Uterus (tissue), 4 donors: ENCODE data around the gene MILR1. TPM values are rescaled to one million over a fixed set of nuclear protein-coding genes. Genes with fewer than 3 reads are reported as not detected.

Experiments
- DNase-seq, 2 donors: peaks; one replicate each; pipeline ENCODE4 v3.0.0-alpha.2; 2019 to 2020
- H3K27ac ChIP-seq, 2 donors: fragments of 200-600 bp; sonication (generic); 1 replicate in 1 of 2; 2 replicates in 1 of 2; pipeline ENCODE4 v1.5.1; 2016 to 2018
- H3K27me3 ChIP-seq, 2 donors: fragments of 200-600 bp; sonication (generic); one replicate each; pipeline ENCODE4 v1.5.1; 2018 to 2019; ENCODE audit warnings: control low read depth in 1 of 2
- H3K36me3 ChIP-seq, 2 donors: fragments of 200-600 bp; sonication (generic); one replicate each; pipeline ENCODE4 v1.5.1; 2019; ENCODE audit warnings: control low read depth in 1 of 2
- H3K4me1 ChIP-seq, 2 donors: fragments of 200-600 bp; sonication (generic); one replicate each; pipeline ENCODE4 v1.5.1; 2018 to 2019; ENCODE audit warnings: control low read depth in 1 of 2
- H3K4me3 ChIP-seq, 2 donors: fragments of 200-600 bp; sonication (generic); 1 replicate in 1 of 2; 2 replicates in 1 of 2; pipeline ENCODE4 v1.5.1; 2018 to 2019; ENCODE audit warnings: mild to moderate bottlenecking in 1 of 2
- H3K9me3 ChIP-seq, 2 donors: fragments of 200-600 bp; sonication (generic); one replicate each; pipeline ENCODE4 v1.5.1; 2019; ENCODE audit warnings: control low read depth in 1 of 2
- POLR2A ChIP-seq, 2 donors: fragments of 450-650 bp; IDR thresholded peaks; one replicate each; pipeline ENCODE4 v1.6.1; 2016; ENCODE audit warnings: antibody characterized with exemption in 2 of 2, mild to moderate bottlenecking in 1 of 2, moderate library complexity in 1 of 2
- intact Hi-C: fragments of 100-400 bp; cut with DNase I; formaldehyde crosslinking; loops from one replicate; pipeline ENCODE4 v1.15.1; 2023; ENCODE audit warnings: low total_unique reads
- total RNA-seq, 4 donors: library from RNA; depleted of rRNA in 3 of 4; stranded (reverse); fragments of >200 nt in 3 of 4; gene quantifications; one replicate each; pipeline versions ENCODE4 v1.1.0 to v1.2.4, GENCODE V29; 2014 to 2023
- TF ChIP-seq, protein P1 (sequence below), 4 experiments: fragments of 200-600 bp in 2 of 4; fragments of 450-650 bp in 2 of 4; sonication (generic) in 2 of 4; IDR thresholded peaks; one replicate each; pipeline ENCODE4 v1.5.1; 2016 to 2019; ENCODE audit warnings: antibody characterized with exemption in 4 of 4, mild to moderate bottlenecking in 2 of 4, moderate library complexity in 1 of 4
- donor health status: DM: yes; HTN: yes; CAD: no.

MILR1 gene
- total RNA-seq, 4 donors from 2014 or later, result 0.59 to 9.5 (median 3.8) TPM

GRCh38 chr17:64470625-64471024, 21.7 kb downstream of the MILR1 start:
- H3K4me3 ChIP-seq, result no peak overlapping the region
- no peak for DNase-seq
- no peaks in the 10 kb centered on the region for H3K9me3 ChIP-seq
- no peaks in the 10 kb centered on the region for H3K27me3 ChIP-seq
- intact Hi-C loops, result no loop called here
- TF ChIP-seq POLR2A (IDR thresholded peaks at IDR 0.05), result no peak
- H3K36me3 ChIP-seq, result no peaks in the 10 kb centered on the region
- H3K4me1 ChIP-seq, result no peaks in the 10 kb centered on the region
- H3K27ac ChIP-seq, result no peak overlapping the region

DNA sequence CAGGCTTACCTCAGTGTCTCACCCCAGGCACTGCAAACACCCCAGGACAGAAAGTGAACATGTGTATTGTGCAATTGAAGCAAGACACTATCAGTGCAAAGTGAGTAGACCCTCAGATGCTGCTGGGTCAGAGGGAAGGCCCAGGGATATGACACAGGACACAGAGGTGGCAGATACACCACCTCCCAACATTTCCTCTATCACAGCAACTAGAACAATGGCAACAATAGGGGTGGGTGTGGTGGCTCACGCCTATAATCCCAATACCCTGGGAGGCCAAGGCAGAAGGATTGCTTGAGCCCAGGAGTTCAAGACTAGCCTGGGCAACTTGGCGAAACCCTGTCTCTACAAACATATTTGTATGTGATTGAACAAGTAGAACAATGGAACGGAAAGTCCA, 22.5 kb downstream of the MILR1 start:
- H3K36me3 ChIP-seq, result no peaks in the 10 kb centered on the region
- no peaks in the 10 kb centered on the region for H3K4me1 ChIP-seq
- H3K27me3 ChIP-seq, result no peaks in the 10 kb centered on the region
- DNase-seq, result no peak
- no peak overlapping the region for H3K27ac ChIP-seq
- TF ChIP-seq, protein P1, sequence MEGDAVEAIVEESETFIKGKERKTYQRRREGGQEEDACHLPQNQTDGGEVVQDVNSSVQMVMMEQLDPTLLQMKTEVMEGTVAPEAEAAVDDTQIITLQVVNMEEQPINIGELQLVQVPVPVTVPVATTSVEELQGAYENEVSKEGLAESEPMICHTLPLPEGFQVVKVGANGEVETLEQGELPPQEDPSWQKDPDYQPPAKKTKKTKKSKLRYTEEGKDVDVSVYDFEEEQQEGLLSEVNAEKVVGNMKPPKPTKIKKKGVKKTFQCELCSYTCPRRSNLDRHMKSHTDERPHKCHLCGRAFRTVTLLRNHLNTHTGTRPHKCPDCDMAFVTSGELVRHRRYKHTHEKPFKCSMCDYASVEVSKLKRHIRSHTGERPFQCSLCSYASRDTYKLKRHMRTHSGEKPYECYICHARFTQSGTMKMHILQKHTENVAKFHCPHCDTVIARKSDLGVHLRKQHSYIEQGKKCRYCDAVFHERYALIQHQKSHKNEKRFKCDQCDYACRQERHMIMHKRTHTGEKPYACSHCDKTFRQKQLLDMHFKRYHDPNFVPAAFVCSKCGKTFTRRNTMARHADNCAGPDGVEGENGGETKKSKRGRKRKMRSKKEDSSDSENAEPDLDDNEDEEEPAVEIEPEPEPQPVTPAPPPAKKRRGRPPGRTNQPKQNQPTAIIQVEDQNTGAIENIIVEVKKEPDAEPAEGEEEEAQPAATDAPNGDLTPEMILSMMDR (IDR thresholded peaks at IDR 0.05), result no peak
- no peak for TF ChIP-seq POLR2A (IDR thresholded peaks at IDR 0.05)
- no peaks in the 10 kb centered on the region for H3K9me3 ChIP-seq
- intact Hi-C loops, result no loop called here
- H3K4me3 ChIP-seq, result no peak overlapping the region

DNA sequence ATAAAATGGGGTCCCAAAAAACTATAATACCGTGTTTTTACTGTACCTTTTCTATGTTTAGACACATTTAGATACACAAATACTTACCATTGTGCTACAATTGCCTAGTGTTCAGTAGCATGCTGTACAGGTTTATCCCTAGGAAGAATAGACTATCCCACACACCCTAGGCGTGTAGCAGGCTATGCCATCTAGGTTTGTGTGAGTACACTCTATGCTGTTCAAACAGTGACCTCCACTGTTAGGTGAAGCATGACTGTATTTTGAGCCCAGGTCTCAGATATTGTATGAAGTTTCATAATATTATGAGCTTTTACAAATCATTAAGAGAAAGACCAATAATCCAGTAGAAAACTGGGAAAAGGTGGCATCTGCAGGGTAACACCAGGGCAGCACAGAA, 23.6 kb downstream of the MILR1 start:
- DNase-seq, result no peak
- Histone ChIP-seq H3K4me1 (no peaks in the 10 kb centered on the region), H3K4me3 (no peak overlapping the region), H3K9me3 (no peaks in the 10 kb centered on the region), H3K27me3 (no peaks in the 10 kb centered on the region), H3K36me3 (no peaks in the 10 kb centered on the region), H3K27ac (no peak overlapping the region)
- intact Hi-C loops, result no loop called here
- TF ChIP-seq, protein P1 (IDR thresholded peaks at IDR 0.05), result no peak

GRCh38 chr17:64477849-64478248, 28.9 kb downstream of the MILR1 start:
- Histone ChIP-seq H3K27me3 (no peaks in the 10 kb centered on the region), H3K36me3 (no peaks in the 10 kb centered on the region), H3K4me1 (no peaks in the 10 kb centered on the region), H3K27ac (no peak overlapping the region), H3K4me3 (no peak overlapping the region), H3K9me3 (no peaks in the 10 kb centered on the region)
- DNase-seq, result no peak
- TF ChIP-seq POLR2A (IDR thresholded peaks at IDR 0.05), result no peak
- TF ChIP-seq, protein P1 (IDR thresholded peaks at IDR 0.05), result no peak
- intact Hi-C loops, result no loop called here

DNA sequence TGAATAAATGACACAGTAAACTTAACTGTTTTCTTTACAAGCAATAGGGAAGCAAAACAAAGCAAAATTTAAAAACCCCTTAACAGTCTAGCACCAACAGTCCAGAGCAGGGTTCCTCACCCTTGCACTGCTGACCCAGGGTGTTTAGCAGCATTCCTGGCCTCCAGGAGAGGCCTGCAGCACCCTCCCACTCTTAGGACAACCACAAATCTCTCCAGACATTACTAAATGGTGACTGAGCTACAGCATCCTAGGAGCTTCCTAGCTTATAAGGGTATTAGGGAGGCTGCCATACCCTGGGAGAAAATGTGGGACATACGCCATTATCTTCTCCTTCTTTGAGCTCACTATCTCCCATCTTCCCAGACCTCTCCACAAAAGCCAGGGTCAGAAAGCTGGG, 32.0 kb downstream of the MILR1 start:
- no peak overlapping the region for H3K27ac ChIP-seq
- no peak for TF ChIP-seq POLR2A (IDR thresholded peaks at IDR 0.05)
- TF ChIP-seq, protein P1 (IDR thresholded peaks at IDR 0.05), result no peak
- no peak overlapping the region for H3K4me3 ChIP-seq
- no peaks in the 10 kb centered on the region for H3K4me1 ChIP-seq
- H3K27me3 ChIP-seq, result no peaks in the 10 kb centered on the region
- intact Hi-C loops, result no loop called here
- H3K9me3 ChIP-seq, result no peaks in the 10 kb centered on the region
- H3K36me3 ChIP-seq, result no peaks in the 10 kb centered on the region
- DNase-seq, result no peak

GRCh38 chr17:64484380-64484779, 35.5 kb downstream of the MILR1 start:
- no peak overlapping the region for H3K27ac ChIP-seq
- H3K36me3 ChIP-seq, result no peaks in the 10 kb centered on the region
- no peaks in the 10 kb centered on the region for H3K27me3 ChIP-seq
- intact Hi-C loops, result no loop called here
- no peaks in the 10 kb centered on the region for H3K9me3 ChIP-seq
- H3K4me3 ChIP-seq, result no peak overlapping the region
- no peak for DNase-seq
- TF ChIP-seq, protein P1 (IDR thresholded peaks at IDR 0.05), result no peak
- TF ChIP-seq POLR2A (IDR thresholded peaks at IDR 0.05), result no peak
- no peaks in the 10 kb centered on the region for H3K4me1 ChIP-seq
